DMS114 treated with DMSO at 0.1 percent for 48 hours (cell line): ENCODE results near the gene PIP5K1B.
"Not testable (repeated sequence)": the region's sequence is repeated elsewhere in the genome, so short reads cannot be mapped to it uniquely, and the experiment has no call there.

Source experiments
- DNase-seq: peaks from one replicate; lab custom pipeline; 2025; ENCODE audit not compliant: unreplicated experiment; lab: John Stamatoyannopoulos, UW

The PIP5K1B gene

DNA sequence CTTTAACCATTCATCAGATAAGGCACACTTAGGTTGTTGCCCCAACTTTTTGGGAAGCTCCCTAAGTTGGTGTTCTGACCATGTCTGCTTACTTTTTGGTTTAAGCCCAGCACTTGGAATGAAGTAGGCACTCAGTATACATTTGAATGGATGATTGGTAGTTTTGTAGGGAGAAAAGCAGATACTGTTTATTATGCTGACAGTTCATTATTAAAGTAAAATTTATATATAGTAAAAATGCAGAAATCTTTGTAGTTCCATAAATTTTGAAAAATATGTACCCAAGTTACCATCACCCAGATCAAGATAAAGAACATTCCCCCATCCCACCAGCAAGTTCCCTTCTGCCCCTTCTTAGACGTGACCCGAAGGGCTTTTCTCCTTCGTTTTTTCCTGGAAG is 273.5 kb downstream of the PIP5K1B start:
- no peak for DNase-seq

DNA sequence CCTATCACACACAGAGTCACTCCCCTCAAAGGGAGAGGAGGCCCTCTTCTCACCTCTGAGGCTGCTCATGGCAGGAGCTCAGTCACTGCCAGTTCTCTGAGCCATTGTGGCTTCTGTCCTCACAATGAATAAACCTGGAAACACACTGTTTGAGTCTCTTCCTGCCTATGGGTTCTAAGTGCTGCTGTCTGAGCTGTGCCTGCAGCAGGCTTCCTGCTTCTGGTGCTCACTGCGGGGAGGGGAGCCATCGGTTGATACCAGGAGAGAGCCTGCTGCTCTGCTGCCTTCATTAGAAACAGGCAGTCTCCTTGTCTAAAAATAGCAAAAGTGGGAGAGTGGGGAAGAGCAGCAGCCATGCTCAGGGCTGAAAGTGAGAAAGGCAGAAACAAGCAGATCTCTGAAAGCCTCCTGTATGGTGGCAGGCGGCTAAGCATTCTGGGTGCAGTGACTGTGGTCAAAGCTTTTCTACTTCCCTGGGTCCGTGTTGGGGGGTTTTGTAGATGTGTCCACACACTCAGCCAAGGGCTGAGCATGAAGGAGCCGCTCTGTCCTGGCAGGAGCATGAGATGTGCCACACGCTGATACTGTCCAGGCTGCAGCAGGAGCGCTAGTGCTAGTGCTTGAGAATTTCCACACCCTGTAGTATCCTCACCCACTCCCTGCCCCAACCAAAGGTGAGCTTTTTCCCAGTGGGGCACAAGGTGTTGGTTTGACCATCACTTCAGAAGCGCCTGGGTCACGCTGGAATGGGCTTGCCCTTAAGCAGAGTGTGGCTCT is 274.7 kb downstream of the PIP5K1B start:
- no peak for DNase-seq

DNA sequence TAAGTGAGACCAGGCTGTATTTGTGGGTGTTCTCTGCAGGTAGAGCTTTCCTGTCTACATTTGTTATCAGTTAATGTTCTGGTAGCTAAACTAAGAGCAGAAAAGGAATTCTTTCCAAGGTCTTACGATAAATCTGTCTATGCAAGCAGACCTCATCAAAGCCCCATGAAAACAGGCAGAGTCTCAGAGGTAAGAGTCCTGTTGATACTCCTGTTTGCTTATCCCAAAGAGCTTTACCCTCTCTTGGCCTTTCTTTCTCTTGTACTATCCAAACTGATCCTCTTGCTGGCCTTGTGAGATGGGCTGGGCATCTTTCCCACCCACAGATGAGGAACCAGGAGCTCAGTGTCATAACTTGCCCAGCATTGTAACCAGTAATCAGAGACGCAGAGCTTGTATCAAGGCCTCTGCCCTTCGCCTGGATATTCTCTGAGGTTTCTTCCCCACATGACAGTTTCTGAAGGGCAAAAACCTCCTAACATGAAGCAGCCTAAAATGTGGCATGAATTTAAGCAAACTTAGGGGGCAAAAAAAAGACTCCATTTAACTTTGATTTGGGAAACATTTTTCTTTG is 275.4 kb downstream of the PIP5K1B start:
- no peak for DNase-seq

DNA sequence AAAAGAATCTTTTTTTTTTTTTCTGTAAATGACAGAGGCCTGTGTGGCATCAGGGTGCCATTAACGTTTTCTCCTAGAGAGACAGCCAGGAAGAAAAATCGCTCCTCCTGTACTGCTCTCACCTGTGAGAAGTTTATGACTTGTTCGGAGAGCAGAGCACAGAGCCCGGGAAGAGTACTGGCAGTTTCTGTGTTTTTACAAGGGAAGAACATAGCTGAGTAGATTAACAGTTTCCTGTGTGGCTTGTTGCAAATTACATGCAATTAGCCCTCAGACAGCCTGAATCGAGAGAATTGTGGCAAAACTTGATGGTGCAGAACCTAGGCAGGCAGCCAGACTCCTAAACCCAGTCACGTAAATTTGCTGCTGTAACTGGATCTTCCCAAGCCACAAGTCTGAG is 276.7 kb downstream of the PIP5K1B start:
- no peak for DNase-seq

DNA sequence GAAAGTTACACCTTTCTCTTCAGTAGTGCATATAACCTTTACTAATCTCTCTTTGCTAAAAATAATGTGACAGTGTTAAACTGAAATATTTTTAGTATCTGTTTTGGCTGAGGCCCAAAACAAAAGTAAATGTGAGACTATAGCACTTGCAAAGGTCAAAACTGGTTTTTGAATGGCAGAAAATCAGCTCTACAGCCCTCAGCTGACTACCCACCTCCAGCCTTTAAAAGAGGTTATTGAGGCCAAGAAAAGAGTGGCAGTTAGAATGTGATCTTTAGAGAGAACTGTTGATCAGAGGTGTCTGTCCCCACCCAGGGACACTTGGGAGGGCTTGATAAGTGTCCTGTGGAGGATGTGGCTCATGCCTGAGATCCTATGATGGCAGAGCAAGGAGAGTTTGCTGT is 278.0 kb downstream of the PIP5K1B start:
- no peak for DNase-seq

DNA sequence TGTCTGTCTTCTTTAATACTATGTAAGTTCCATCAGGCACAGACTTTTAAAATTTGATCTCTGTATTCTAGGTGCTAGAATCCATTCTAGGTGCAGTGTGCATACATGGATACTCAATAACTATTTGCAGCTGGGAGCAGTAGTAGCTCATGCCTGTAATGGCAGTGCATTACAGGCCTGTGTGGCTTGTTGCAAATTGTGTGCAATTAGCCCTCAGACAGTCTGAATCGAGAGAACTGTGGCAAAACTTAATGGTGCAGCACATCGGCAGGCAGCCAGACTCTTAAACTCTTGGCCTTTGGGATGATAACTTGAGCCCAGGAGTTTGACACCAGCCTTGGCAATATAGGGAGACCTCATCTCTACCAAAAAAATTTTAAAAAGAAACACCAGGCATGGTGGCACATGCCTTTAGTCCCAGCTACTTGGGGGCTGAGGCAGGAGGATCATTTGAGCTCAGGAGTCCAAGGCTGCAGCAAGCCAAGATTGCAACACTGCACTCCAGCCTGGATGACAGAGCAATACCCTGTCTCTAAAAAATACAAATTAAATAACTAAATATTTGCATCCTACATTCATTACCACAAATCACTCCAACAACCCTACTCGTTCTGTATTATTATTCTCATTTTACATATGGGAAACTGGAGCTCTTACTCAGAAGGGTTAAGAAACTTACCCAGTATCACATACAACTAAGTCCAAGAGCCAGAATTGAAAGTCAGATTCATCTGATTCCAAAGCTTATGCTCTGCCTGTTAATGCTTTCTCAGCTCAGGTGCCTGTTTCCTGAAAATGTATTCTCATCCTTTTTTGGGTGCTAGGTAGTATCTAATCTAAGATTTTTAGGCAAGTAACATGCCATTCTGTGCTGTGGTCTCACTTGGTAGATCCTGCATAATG is 278.7 kb downstream of the PIP5K1B start:
- no peak for DNase-seq

DNA sequence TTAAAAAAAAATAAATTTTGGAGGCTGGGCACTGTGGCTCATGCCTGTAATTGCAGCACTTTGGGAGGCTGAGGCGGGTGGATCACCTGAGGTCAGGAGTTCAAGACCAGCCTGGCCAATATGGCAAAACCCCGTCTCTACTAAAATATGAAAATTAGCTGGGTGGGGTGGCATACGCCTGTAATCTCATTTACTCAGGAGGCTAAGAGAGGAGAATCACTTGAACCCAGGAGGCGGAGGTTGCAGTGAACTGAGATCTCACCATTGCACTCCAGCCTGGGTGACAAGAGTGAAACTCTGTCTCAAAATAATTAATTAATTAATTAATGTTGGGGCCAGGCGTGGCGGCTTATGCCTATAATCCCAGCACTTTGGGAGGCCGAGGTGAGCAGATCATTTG is 281.9 kb downstream of the PIP5K1B start:
- DNase-seq = not testable (repeated sequence)

- DNase-seq = no peak
Measured at GRCh38 chr9:68991457-68991856, 286.4 kb downstream of the PIP5K1B start.

DNA sequence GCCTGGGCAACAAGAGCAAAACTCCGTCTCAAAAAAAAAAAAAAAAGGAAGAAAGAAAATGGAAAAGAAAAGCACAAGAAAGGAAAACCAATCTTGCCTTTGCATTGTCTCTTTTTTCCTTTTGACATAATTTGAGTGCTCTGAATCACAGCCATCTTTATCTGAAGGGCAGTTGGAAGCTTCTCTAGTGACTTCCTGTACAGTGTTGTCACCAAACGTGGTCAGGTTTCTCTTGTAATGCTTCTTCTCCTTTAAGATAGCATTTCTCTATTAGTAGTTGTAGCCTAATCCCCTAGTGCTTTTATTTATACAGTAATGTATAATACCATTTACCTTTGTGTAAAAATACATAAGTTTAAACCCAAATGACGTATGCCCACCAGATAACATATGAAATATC is 290.7 kb downstream of the PIP5K1B start:
- no peak for DNase-seq

DNA sequence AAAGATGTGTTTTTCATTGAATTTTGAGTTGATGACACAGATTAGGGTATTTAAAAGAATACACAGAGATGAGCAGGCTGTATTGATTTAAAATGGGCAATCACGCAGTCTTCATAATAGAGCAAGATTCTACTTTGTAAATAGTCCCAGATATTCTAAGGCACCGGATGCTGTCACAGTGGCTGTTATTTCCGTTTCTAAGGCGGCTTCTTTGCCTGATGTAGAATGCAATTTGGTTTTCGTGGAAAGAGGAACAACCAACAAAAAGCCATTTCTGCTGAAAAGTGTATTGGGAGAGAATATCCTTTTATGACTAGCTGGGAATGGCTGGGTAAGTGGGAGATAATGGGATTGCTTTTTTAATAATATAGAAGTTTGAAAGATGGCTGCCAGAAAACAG is 291.4 kb downstream of the PIP5K1B start:
- no peak for DNase-seq

DNA sequence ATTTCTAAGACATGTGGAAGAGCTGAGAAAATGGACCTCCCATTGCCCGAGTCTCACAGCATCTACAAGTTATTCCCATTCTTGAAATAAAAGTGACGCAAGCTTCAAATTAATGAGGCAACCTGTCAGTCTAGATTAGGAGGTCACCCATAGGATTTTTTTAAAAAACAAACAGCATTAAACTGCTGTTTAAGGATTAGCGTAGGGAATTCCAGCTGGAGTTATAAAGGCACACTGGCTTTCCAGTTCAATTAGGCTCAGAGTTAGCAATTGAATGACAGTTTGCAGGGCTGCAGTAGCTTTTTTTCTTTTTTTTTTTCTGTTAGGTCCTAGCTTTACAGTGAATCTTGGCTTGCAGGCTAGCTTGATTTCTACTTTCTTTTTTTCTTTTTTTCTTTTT is 292.6 kb downstream of the PIP5K1B start:
- no peak for DNase-seq

- no peak for DNase-seq
Measured at GRCh38 chr9:68998385-68998784, 293.3 kb downstream of the PIP5K1B start.

DNA sequence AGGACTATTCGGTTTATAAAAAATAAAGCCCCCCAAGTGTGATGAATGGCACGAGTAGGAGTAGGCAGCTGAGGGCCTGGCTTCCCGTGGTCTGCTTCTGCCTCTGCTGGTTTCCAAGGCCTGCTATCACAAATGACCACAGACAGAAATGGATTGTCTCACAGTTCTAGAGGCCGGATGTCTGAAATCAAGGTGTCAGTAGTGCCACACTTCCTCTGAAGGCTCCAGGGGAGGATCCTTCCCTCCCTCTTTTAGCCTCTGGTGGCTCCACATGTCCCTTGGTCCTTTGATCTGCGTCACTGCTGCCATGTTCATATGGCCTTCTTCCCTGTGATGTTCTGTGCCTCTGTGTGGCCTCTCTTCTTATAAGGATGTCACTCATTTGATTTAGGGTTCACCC is 293.8 kb downstream of the PIP5K1B start:
- DNase-seq = no peak

GRCh38 chr9:68999393-69000105 is 294.5 kb downstream of the PIP5K1B start:
- peak; percentile 26 for DNase-seq

DNA sequence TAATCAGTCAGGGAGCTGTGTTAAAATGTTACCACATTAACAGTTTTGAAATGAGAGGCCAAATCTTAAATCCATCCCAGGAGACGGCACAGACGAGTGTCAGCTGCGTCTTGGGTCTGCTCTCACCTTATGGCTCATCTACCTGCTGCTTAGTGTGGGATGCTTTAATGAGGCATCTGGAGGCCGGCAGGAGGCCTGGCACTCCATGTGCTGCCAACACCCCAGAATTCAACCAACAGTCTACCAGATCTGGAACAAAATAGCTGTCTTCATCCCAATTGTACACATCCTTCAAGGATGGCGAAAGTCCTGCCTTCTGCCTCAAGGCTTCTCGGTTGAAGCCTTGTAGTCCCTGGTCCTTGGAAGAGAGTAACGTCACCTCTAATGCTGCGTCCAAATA is 296.9 kb downstream of the PIP5K1B start:
- DNase-seq = no peak

- DNase-seq = no peak
Measured at GRCh38 chr9:69003051-69003450, 298.0 kb downstream of the PIP5K1B start.

DNA sequence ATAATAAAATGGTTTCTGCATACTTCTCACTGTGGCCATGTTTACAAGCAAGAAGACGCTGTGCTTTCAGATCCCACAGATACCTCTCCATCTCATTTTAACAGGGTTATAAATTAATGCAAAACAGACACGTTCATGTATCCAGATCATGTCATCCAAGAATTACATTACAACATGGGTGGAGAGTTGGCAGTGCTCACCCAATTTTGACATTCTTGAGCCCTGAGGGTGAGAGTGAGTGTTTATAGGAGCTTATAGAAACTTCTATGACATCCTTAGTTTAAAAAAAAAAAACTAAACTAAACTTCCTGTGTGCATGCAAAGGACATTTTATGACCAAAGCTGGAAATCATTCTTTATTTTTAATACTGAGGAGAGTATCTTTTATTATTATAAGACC is 299.8 kb downstream of the PIP5K1B start:
- DNase-seq = no peak

DNA sequence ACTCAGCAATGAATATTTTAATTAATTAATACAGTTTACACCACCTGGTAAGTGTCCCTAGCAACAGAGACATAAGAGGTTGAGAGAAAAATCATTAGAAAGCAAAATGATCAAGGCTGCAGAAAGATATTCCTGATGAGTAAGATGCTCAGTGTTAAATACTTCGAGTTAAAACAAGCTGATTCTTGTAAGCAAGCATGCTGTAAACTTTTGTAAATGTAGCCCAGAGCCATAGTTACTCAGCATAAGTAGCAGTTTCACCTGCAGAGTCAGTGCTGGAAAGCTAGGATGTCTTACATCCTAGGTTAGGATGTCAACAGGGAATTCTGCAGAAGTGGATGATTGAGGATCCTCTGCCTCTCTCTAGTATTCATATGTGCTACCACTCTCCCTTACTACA is 304.7 kb downstream of the PIP5K1B start:
- DNase-seq = no peak

DNA sequence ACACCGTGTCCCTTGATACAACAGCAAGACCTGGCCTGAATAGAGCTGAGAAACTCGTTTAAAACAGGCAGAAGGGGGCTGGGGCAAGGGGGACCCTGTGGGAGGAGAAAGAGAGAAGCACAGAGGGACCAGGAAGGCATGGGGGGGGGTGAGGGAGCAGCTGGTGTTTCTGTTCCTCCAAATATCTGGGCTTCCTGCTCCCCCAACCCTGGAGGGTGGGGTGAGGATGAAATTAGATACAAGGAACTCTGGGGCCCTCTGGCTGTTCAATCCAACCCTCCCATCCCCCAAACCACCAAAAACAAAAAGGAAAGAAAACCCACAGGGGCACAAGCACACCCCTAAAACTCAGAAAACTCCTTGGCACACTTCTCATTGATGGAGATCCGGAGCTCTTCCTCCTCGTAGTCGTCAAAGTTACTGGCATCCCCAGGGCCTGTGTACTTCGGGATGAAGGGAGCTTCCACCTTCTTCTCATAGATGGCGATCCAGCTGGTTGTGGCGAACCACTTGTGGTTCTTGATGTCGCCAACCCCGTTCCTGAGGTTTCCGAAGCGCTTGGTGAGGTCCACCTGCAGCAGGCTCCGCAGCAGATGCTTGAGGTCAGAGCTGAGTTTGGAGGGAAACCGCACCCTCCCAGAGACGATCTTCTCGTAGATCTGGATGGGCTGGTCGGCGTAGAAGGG is 307.8 kb downstream of the PIP5K1B start:
- no peak for DNase-seq

GRCh38 chr9:69013382-69013727 is 308.3 kb downstream of the PIP5K1B start:
- no peak for DNase-seq

GRCh38 chr9:69014013-69014412 is 309.0 kb downstream of the PIP5K1B start, which contains the start of gene PRKACG:
TSS of gene PRKACG (minus strand) at chr9:69014113. CDS start at chr9:69014092, 21 bp downstream.
- no peak for DNase-seq
